ENCODE results near the gene HK2.

GRCh38 chr2:74789271-74789670 is 44.7 kb upstream of the HK2 start:
- TF ChIP-seq CTCF (IDR thresholded peaks at IDR 0.05; ENCODE audit: insufficient read depth, low read length) (no peak), POLR2AphosphoS5 (IDR thresholded peaks at IDR 0.05; ENCODE audit: low read depth) (no peak), SPI1 (IDR thresholded peaks at IDR 0.05; ENCODE audit: borderline replicate concordance, low read depth) (peak; percentile 62; the same call in 1 of the 2 replicates)
